H9 (cell line): ENCODE results near the gene MCF2L2. TPM values are rescaled to one million over a fixed set of nuclear protein-coding genes. Genes with fewer than 3 reads are reported as not detected.

ENCODE experiments used
- DNase-seq: peaks from one replicate; pipeline ENCODE4 v3.0.0-alpha.2; 2017
- H2AFZ ChIP-seq: one replicate; pipeline ENCODE4 v1.6.1; 2013; ENCODE audit warnings: mild to moderate bottlenecking, low read length, control low read depth, moderate library complexity
- H2AK5ac ChIP-seq: 2 replicates; pipeline ENCODE4 v1.6.1; 2013; ENCODE audit warnings: low read length, control low read depth, mixed read lengths; ENCODE audit not compliant: insufficient read length
- H2BK120ac ChIP-seq: one replicate; pipeline ENCODE4 v1.6.1; 2013; ENCODE audit warnings: low read depth, mild to moderate bottlenecking, low read length, control low read depth, inconsistent platforms; ENCODE audit not compliant: poor library complexity, severe bottlenecking
- H2BK12ac ChIP-seq: 2 replicates; pipeline ENCODE4 v1.6.1; 2013; ENCODE audit warnings: low read length, control low read depth, mixed read lengths, low read depth; ENCODE audit not compliant: insufficient read length
- H2BK15ac ChIP-seq: 2 replicates; pipeline ENCODE4 v1.6.1; 2013; ENCODE audit warnings: low read depth, low read length, control low read depth
- H2BK20ac ChIP-seq: one replicate; pipeline ENCODE4 v1.6.1; 2013; ENCODE audit warnings: low read depth, mild to moderate bottlenecking, low read length, control low read depth, inconsistent platforms; ENCODE audit not compliant: poor library complexity, severe bottlenecking
- H2BK5ac ChIP-seq: 2 replicates; pipeline ENCODE4 v1.6.1; 2013; ENCODE audit warnings: low read length, control low read depth, mixed read lengths; ENCODE audit not compliant: insufficient read length
- H3K14ac ChIP-seq: 2 replicates; pipeline ENCODE4 v1.6.1; 2013; ENCODE audit warnings: low read length, control low read depth; ENCODE audit not compliant: insufficient read depth
- H3K18ac ChIP-seq: 2 replicates; pipeline ENCODE4 v1.6.1; 2013; ENCODE audit warnings: low read depth, mild to moderate bottlenecking, mixed read lengths, low read length, control low read depth; ENCODE audit not compliant: insufficient read length
- H3K23ac ChIP-seq: 2 replicates; pipeline ENCODE4 v1.6.1; 2013; ENCODE audit warnings: low read length, control low read depth, mixed read lengths, low read depth; ENCODE audit not compliant: insufficient read length
- H3K23me2 ChIP-seq: 2 replicates; pipeline ENCODE4 v1.6.1; 2013; ENCODE audit warnings: low read depth, mild to moderate bottlenecking, mixed read lengths, low read length, control low read depth; ENCODE audit not compliant: insufficient read length, poor library complexity, severe bottlenecking
- H3K27ac ChIP-seq: 2 replicates; pipeline ENCODE4 v1.5.1; 2013; ENCODE audit warnings: low read length, control low read depth, mixed read lengths, low read depth; ENCODE audit not compliant: insufficient read length
- H3K27me3 ChIP-seq: 2 replicates; pipeline ENCODE4 v1.6.1; 2013; ENCODE audit warnings: low read length, control low read depth, inconsistent platforms; ENCODE audit not compliant: insufficient read depth
- H3K4ac ChIP-seq: 2 replicates; pipeline ENCODE4 v1.6.1; 2013; ENCODE audit warnings: low read depth, mild to moderate bottlenecking, control low read depth, inconsistent platforms, low read length, moderate library complexity
- H3K4me1 ChIP-seq: 2 replicates; pipeline ENCODE4 v1.6.1; 2013; ENCODE audit warnings: low read length, control low read depth, inconsistent platforms; ENCODE audit not compliant: insufficient read depth
- H3K4me2 ChIP-seq: 2 replicates; pipeline ENCODE4 v1.6.1; 2013; ENCODE audit warnings: low read length, control low read depth, mixed read lengths; ENCODE audit not compliant: insufficient read length, insufficient read depth
- H3K56ac ChIP-seq: 2 replicates; pipeline ENCODE4 v1.6.1; 2013; ENCODE audit warnings: low read depth, mild to moderate bottlenecking, mixed read lengths, low read length, control low read depth; ENCODE audit not compliant: insufficient read length
- H3K79me1 ChIP-seq: 2 replicates; pipeline ENCODE4 v1.6.1; 2013; ENCODE audit warnings: low read depth, mild to moderate bottlenecking, moderate library complexity, low read length, control low read depth, inconsistent platforms; ENCODE audit not compliant: insufficient read depth, poor library complexity, severe bottlenecking
- H3K79me2 ChIP-seq: 2 replicates; pipeline ENCODE4 v1.6.1; 2013; ENCODE audit warnings: low read length, control low read depth, inconsistent platforms; ENCODE audit not compliant: insufficient read depth
- H3K9ac ChIP-seq: 2 replicates; pipeline ENCODE4 v1.6.1; 2013; ENCODE audit warnings: low read length, control low read depth, mixed read lengths; ENCODE audit not compliant: insufficient read length; ENCODE audit errors: extremely low read depth
- H3K9me3 ChIP-seq: one replicate; pipeline ENCODE4 v1.6.1; 2013; ENCODE audit warnings: low read depth, low read length, inconsistent platforms; ENCODE audit not compliant: control insufficient read depth
- H3T11ph ChIP-seq: one replicate; pipeline ENCODE4 v1.6.1; 2013; ENCODE audit warnings: mild to moderate bottlenecking, low read length, control low read depth, inconsistent platforms
- H4K20me1 ChIP-seq: one replicate; pipeline ENCODE4 v1.6.1; 2013; ENCODE audit not compliant: control insufficient read depth, insufficient read length, insufficient read depth
- H4K5ac ChIP-seq: 2 replicates; pipeline ENCODE4 v1.6.1; 2013; ENCODE audit warnings: low read depth, mild to moderate bottlenecking, mixed read lengths, low read length, control low read depth; ENCODE audit not compliant: insufficient read length
- H4K8ac ChIP-seq: replicated peaks from 2 replicates; pipeline ENCODE4 v1.6.1; 2013; ENCODE audit warnings: low read length, control low read depth, mixed read lengths, low read depth; ENCODE audit not compliant: insufficient read length
- H4K91ac ChIP-seq: 2 replicates; pipeline ENCODE4 v1.6.1; 2013; ENCODE audit warnings: low read depth, mild to moderate bottlenecking, moderate library complexity, mixed read lengths, low read length, control low read depth; ENCODE audit not compliant: insufficient read length
- H3K27ac Mint-ChIP-seq, 3 experiments: 2 replicates in 2 of 3; 3 replicates in 1 of 3; pipeline ENCODE4 v1.8.0; 2020 to 2021; ENCODE audit warnings: mixed read lengths in 3 of 3, mild to moderate bottlenecking in 1 of 3, moderate library complexity in 1 of 3
- H3K27me3 Mint-ChIP-seq: 2 replicates; pipeline ENCODE4 v1.8.0; 2021; ENCODE audit warnings: low read depth, mild to moderate bottlenecking, moderate library complexity, mixed read lengths
- H3K36me3 Mint-ChIP-seq, 3 experiments: 2 replicates in 2 of 3; 3 replicates in 1 of 3; pipeline ENCODE4 v1.8.0; 2020 to 2021; ENCODE audit warnings: low read depth in 3 of 3, mixed read lengths in 3 of 3; ENCODE audit not compliant: insufficient read depth in 1 of 3
- H3K4me1 Mint-ChIP-seq, 2 experiments: 2 replicates each; pipeline ENCODE4 v1.8.0; 2020; ENCODE audit warnings: mixed read lengths in 2 of 2
- H3K4me3 Mint-ChIP-seq, 2 experiments: 2 replicates in 1 of 2; 3 replicates in 1 of 2; pipeline ENCODE4 v1.8.0; 2020 to 2021; ENCODE audit warnings: mild to moderate bottlenecking in 2 of 2, mixed read lengths in 2 of 2, moderate library complexity in 1 of 2
- H3K9me3 Mint-ChIP-seq, 2 experiments: 2 replicates in 1 of 2; 3 replicates in 1 of 2; pipeline ENCODE4 v1.8.0; 2020; ENCODE audit warnings: mild to moderate bottlenecking in 2 of 2, mixed read lengths in 2 of 2, moderate library complexity in 1 of 2
- WGBS: extraction: QIAGEN DNeasy Blood & Tissue Kit; methylation state at CpG from one replicate; pipeline ENCODE4 v1.1.7; 2013; ENCODE audit warnings: missing lambda C conversion rate, low lambda C conversion rate, mixed read lengths; ENCODE audit not compliant: insufficient read length; ENCODE audit errors: extremely low coverage; 5-methylcytosine and 5-hydroxymethylcytosine counted together
- total RNA-seq: library from RNA; stranded (reverse); gene quantifications from 2 replicates; pipeline ENCODE4 v1.2.1, GENCODE V29; 2021
- TF ChIP-seq, protein P1 (sequence below): fragments of 200-600 bp; sonication (generic); conservative IDR thresholded peaks from 3 replicates; pipeline ENCODE4 v1.8.0; 2021; ENCODE audit warnings: antibody characterized with exemption, mild to moderate bottlenecking

Gene MCF2L2
- total RNA-seq, 1 experiment from 2014 or later: 6.4 TPM

DNA sequence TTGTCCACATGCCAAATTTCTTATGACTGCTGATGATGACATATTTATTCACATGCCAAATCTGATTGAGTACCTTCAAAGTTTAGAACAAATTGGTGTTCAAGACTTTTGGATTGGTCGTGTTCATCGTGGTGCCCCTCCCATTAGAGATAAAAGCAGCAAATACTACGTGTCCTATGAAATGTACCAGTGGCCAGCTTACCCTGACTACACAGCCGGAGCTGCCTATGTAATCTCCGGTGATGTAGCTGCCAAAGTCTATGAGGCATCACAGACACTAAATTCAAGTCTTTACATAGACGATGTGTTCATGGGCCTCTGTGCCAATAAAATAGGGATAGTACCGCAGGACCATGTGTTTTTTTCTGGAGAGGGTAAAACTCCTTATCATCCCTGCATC is 158.1 kb downstream of the MCF2L2 start:
- Histone ChIP-seq H3K79me2 (no peaks in the 10 kb centered on the region; the same call in 1 of the 2 replicates), H4K20me1 (no peaks in the 10 kb centered on the region), H3K23ac (no peak overlapping the region), H3K4ac (no peak overlapping the region), H3K79me1 (no peaks in the 10 kb centered on the region), H4K91ac (no peak overlapping the region), H2AK5ac (no peak overlapping the region), H3T11ph (no peak overlapping the region), H3K4me2 (no peak overlapping the region), H2BK5ac (no peak overlapping the region), H2BK12ac (no peak overlapping the region), H3K9ac (no peak overlapping the region), H3K9me3 (no peaks in the 10 kb centered on the region), H3K27me3 (no peaks in the 10 kb centered on the region), H4K8ac (no peak overlapping the region), H3K23me2 (no peaks in the 10 kb centered on the region), H2BK15ac (no peak overlapping the region), H3K56ac (no peak overlapping the region), H2BK120ac (no peak overlapping the region), H3K18ac (no peak overlapping the region), H3K4me1 (peaks cover 15% of the 10 kb centered on the region; the same call in 1 of the 2 replicates), H3K14ac (no peak overlapping the region), H2BK20ac (no peak overlapping the region), H3K27ac (no peak overlapping the region), H2AFZ (no peak overlapping the region), H4K5ac (no peak overlapping the region)
- WGBS: no CpG with 5 or more reads among the region's 7 CpGs
- TF ChIP-seq, protein P1, sequence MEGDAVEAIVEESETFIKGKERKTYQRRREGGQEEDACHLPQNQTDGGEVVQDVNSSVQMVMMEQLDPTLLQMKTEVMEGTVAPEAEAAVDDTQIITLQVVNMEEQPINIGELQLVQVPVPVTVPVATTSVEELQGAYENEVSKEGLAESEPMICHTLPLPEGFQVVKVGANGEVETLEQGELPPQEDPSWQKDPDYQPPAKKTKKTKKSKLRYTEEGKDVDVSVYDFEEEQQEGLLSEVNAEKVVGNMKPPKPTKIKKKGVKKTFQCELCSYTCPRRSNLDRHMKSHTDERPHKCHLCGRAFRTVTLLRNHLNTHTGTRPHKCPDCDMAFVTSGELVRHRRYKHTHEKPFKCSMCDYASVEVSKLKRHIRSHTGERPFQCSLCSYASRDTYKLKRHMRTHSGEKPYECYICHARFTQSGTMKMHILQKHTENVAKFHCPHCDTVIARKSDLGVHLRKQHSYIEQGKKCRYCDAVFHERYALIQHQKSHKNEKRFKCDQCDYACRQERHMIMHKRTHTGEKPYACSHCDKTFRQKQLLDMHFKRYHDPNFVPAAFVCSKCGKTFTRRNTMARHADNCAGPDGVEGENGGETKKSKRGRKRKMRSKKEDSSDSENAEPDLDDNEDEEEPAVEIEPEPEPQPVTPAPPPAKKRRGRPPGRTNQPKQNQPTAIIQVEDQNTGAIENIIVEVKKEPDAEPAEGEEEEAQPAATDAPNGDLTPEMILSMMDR: no peak
- Mint-ChIP-seq H3K4me1 (peaks cover 23 to 25% of the 10 kb centered on the region in 2 experiments), H3K27me3 (no peaks in the 10 kb centered on the region), H3K4me3 (no peak overlapping the region), H3K36me3 (peaks cover 2 to 12% (median 11%) of the 10 kb centered on the region in 3 experiments; a peak in 6 of 7 replicates), H3K27ac (no peak overlapping the region), H3K9me3 (no peaks in the 10 kb centered on the region)
- no peak for DNase-seq
